PFSK-1 (cell line): ENCODE data around the gene SIGLEC5.

Experiments used
- FOXP2 ChIP-seq: optimal IDR thresholded peaks from 2 replicates; pipeline ENCODE3; 2011; ENCODE audit warnings: borderline replicate concordance, control low read depth, inconsistent platforms; ENCODE audit not compliant: insufficient read depth; ENCODE audit errors: extremely low read length, extremely low read depth
- POLR2AphosphoS5 ChIP-seq: IDR thresholded peaks from 2 replicates; pipeline ENCODE4 v1.6.1; 2012; ENCODE audit warnings: low read depth, mild to moderate bottlenecking, control low read depth, low read length, moderate library complexity
- TAF1 ChIP-seq: IDR thresholded peaks from 2 replicates; pipeline ENCODE4 v1.6.1; 2012; ENCODE audit warnings: low read length, control low read depth, borderline replicate concordance; ENCODE audit not compliant: insufficient read depth
- TF ChIP-seq, protein P1 (sequence below), 2 experiments: IDR thresholded peaks; 2 replicates each; pipeline versions ENCODE4 v1.6.1 to v1.8.0; 2011 to 2012; ENCODE audit warnings: low read depth in 2 of 2, low read length in 2 of 2, control low read depth in 1 of 2, inconsistent platforms in 1 of 2, mild to moderate bottlenecking in 1 of 2, moderate library complexity in 1 of 2; ENCODE audit not compliant: insufficient read depth in 1 of 2

DNA sequence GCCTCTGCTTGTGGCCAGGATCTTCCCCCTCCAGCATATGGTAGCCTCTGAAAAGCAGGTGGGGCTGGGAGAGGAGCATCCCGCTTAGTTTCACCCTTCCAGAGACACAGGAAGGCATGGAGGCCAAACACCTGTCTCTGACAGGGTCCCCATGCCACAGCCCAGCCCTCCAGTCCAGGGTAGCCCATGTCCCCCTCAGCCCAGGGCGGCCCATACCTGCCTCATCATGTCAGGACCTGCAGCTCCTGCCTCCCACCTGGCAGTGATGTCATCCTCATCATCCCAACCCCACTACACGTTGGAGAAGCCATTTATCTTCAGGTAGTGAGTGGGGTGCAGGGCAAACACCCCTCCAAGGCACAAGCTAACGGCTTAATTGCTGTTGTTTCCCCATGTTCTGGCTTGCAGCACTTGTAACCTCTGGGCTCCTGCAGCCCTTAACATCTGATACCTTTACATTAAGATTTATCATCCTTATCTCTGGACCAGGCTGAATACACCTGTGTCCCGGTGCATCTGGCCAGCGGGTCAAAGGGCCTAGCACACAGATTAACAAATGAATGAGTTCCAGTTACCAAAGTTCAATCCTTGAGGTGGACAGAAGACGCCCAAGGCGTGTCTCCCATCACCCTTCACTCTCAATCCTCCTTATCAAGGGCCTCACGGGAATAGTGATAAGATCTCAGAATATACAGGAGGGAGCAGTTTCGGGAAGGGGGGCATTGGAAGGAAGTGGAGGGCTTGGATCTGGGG is 36.9 kb downstream of the SIGLEC5 start:
- no peak for TF ChIP-seq POLR2AphosphoS5
- TF ChIP-seq, protein P1, sequence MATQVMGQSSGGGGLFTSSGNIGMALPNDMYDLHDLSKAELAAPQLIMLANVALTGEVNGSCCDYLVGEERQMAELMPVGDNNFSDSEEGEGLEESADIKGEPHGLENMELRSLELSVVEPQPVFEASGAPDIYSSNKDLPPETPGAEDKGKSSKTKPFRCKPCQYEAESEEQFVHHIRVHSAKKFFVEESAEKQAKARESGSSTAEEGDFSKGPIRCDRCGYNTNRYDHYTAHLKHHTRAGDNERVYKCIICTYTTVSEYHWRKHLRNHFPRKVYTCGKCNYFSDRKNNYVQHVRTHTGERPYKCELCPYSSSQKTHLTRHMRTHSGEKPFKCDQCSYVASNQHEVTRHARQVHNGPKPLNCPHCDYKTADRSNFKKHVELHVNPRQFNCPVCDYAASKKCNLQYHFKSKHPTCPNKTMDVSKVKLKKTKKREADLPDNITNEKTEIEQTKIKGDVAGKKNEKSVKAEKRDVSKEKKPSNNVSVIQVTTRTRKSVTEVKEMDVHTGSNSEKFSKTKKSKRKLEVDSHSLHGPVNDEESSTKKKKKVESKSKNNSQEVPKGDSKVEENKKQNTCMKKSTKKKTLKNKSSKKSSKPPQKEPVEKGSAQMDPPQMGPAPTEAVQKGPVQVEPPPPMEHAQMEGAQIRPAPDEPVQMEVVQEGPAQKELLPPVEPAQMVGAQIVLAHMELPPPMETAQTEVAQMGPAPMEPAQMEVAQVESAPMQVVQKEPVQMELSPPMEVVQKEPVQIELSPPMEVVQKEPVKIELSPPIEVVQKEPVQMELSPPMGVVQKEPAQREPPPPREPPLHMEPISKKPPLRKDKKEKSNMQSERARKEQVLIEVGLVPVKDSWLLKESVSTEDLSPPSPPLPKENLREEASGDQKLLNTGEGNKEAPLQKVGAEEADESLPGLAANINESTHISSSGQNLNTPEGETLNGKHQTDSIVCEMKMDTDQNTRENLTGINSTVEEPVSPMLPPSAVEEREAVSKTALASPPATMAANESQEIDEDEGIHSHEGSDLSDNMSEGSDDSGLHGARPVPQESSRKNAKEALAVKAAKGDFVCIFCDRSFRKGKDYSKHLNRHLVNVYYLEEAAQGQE (IDR thresholded peaks at IDR 0.05; ENCODE audit: insufficient read depth in 1 of 2, low read depth in 2 of 2, low read length in 2 of 2), result no peak
- no peak for TF ChIP-seq FOXP2
- TF ChIP-seq TAF1, result no peak
